Measurements from ENCODE around the gene CHD9NB.
A peak's percentile ranks its signal among the peaks of the same experiment; 100 is the strongest.
"Not testable (repeated sequence)": the region's sequence is repeated elsewhere in the genome, so short reads cannot be mapped to it uniquely, and the experiment has no call there.

The CHD9NB gene

DNA sequence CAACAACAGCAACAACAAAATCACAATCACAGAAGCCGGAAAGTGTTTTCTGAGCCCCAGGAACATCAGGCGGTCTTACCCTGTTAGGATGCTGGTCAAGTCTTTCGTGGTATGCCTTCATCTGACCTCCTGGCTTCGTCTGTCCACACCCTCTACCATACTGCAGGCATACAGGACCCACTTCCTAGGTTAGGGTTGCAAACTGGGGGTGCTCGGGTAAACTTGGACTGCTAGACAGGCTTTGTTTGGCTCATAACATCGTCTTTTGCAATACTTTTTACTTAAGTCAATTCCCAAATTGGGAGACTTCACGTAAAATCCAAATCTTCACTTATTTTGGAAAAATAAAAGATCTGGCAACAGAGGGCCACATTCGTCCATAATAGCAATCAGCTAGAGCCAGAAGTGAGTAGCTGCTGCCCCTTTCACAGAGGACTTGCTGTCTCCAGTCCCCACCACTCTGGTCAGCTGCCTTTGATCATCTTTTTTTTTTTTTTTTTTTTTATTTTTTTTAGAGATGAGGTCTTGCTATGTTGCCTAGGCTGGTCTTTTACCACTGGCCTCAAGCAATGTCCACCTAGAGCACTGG lies 32.1 kb upstream of the CHD9NB start:
- no peak for DNase-seq (ENCODE audit: low read depth)
- no peak overlapping the region for H3K4me3 ChIP-seq (ENCODE audit: low read depth, low read length)

GRCh38 chr16:53084141-53084541 lies 31.4 kb upstream of the CHD9NB start:
- no peak overlapping the region for H3K4me3 ChIP-seq (ENCODE audit: low read depth, low read length)
- no peak for DNase-seq (ENCODE audit: low read depth)

GRCh38 chr16:53083119-53083518 lies 30.4 kb upstream of the CHD9NB start:
- no peak overlapping the region for H3K4me3 ChIP-seq (ENCODE audit: low read depth, low read length)
- DNase-seq (ENCODE audit: low read depth), result no peak

GRCh38 chr16:53082509-53082908 lies 29.8 kb upstream of the CHD9NB start:
- no peak for DNase-seq (ENCODE audit: low read depth)
- no peak overlapping the region for H3K4me3 ChIP-seq (ENCODE audit: low read depth, low read length)

GRCh38 chr16:53081686-53082407 lies 29.1 kb upstream of the CHD9NB start:
- DNase-seq (ENCODE audit: low read depth), result no peak
- no peak overlapping the region for H3K4me3 ChIP-seq (ENCODE audit: low read depth, low read length)

- DNase-seq (ENCODE audit: low read depth), result no peak
- no peak overlapping the region for H3K4me3 ChIP-seq (ENCODE audit: low read depth, low read length)
Measured at GRCh38 chr16:53081032-53081424, 28.3 kb upstream of the CHD9NB start.

GRCh38 chr16:53080345-53081031 lies 27.8 kb upstream of the CHD9NB start:
- DNase-seq (ENCODE audit: low read depth), result peak; percentile 81
- H3K4me3 ChIP-seq (ENCODE audit: low read depth, low read length), result peak overlapping the region; percentile 5

DNA sequence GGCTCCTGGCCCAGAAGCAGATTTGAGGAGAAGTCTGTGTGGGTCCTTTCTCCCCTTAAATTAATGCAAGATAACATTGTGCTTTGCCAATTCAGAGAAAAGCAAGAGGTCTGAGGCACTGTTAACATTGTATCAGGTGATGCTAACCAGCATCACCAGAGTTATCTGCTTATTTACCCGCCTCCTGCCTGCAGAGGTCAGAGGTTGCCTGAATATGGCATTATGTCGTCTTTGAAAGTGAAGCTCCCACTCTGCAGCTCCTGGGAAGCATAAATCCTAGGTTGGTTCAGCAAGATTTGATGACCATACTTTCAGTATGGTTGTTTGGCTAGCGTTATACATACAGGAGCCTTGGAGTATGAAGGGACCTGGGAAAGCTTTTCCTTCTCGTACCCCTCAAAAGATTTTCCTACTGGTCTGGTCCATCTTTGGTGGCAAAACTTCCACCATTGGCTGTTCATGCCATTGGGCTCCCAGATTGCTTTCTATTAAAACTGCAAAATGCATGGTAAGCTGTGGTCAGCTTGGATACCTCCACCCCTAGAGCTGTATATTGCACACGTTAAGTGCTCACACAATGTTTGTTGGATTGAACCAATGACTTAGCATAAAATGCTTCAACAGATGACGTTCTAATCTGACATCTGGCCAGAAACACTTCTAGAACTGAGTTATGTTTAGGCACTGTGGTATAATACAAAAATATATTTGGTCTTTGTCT lies 26.2 kb upstream of the CHD9NB start:
- no peak for DNase-seq (ENCODE audit: low read depth)
- H3K4me3 ChIP-seq (ENCODE audit: low read depth, low read length), result no peak overlapping the region

GRCh38 chr16:53078247-53078646 lies 25.6 kb upstream of the CHD9NB start:
- DNase-seq (ENCODE audit: low read depth), result no peak
- no peak overlapping the region for H3K4me3 ChIP-seq (ENCODE audit: low read depth, low read length)

- DNase-seq (ENCODE audit: low read depth); H3K4me3 ChIP-seq (ENCODE audit: low read depth, low read length): not testable (repeated sequence)
Measured at GRCh38 chr16:53075461-53075860, 22.8 kb upstream of the CHD9NB start.

DNA sequence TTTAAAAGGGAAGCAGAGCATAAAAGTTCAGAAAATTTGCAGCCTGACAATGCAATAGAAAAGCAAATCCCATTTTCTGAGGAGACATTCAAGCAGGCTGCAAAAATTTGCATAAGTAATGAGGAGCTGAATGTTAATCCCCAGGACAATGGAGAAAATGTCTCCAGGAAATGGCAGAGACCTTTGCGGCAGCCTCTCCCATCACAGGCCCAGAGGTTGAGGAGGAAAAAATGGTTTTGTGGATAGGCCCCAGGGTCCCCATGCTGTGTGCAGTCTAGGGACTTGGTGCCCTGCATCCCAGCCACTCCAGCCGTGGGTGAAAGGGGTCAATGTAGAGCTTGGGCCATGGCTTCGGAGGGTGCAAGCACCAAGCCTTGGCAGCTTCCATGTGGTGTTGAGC lies 21.6 kb upstream of the CHD9NB start:
- not testable (repeated sequence) for H3K4me3 ChIP-seq (ENCODE audit: low read depth, low read length); DNase-seq (ENCODE audit: low read depth)

- DNase-seq (ENCODE audit: low read depth), result no peak
Measured at GRCh38 chr16:53073022-53073421, 20.3 kb upstream of the CHD9NB start.

GRCh38 chr16:53071748-53072301 lies 19.1 kb upstream of the CHD9NB start:
- no peak for DNase-seq (ENCODE audit: low read depth)
- H3K4me3 ChIP-seq (ENCODE audit: low read depth, low read length), result no peak overlapping the region

More at GRCh38 chr16:53073022-53073421, 20.3 kb upstream of the CHD9NB start:
- H3K4me3 ChIP-seq (ENCODE audit: low read depth, low read length), result no peak overlapping the region

DNA sequence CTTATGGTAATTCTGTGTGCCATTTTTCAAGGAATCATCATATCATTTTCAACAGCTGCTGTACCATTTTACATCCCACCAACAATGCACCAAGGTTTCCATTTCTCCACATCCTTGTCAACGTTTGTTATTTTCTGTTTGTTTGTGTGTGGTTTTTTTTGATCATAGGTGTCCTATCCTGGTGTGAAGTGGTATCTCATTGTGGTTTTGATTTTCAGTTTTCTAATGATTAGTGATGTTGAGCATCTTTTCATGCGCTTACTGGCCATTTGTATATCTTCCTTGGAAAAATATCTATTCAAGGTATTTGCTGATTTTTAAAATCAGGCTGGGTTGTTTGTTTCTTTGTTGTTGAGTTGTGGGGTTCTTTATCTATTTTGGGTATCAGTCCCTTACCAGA lies 17.1 kb upstream of the CHD9NB start:
- DNase-seq (ENCODE audit: low read depth), result no peak
- H3K4me3 ChIP-seq (ENCODE audit: low read depth, low read length), result no peak overlapping the region

- H3K4me3 ChIP-seq (ENCODE audit: low read depth, low read length), result no peak overlapping the region
- DNase-seq (ENCODE audit: low read depth), result no peak
Measured at GRCh38 chr16:53068423-53068833, 15.7 kb upstream of the CHD9NB start.

GRCh38 chr16:53067675-53068074 lies 15.0 kb upstream of the CHD9NB start:
- DNase-seq (ENCODE audit: low read depth), result no peak
- no peak overlapping the region for H3K4me3 ChIP-seq (ENCODE audit: low read depth, low read length)

DNA sequence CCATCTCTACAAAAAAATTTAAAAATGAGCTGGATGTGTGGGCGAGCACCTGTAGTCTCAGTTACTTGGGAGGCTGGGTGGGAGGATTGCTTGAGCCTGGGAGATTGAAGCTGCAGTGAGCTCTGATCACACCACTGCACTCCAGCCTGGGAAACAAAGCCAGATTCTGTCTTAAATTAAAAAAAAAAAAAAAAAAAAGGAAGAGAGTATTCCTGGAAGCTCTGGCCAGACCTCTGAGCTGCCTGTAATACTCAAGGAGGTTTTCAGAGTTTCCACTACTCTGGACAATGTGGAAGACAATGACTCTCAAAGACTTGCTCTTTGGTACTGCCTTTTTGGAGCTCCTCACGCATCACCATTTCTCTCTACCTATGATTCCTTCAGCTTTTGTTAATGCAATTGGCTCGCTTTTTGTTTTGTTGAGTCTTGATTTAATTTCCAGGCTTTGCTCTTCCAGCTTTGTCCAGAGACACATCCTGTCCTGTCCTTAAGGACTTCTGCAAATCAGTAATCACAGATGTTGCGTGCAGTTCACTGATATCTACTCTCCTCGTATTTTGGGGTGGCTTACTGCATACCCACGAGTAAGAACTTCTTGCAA lies 12.9 kb upstream of the CHD9NB start:
- H3K4me3 ChIP-seq (ENCODE audit: low read depth, low read length), result no peak overlapping the region
- DNase-seq (ENCODE audit: low read depth), result no peak

- no peak overlapping the region for H3K4me3 ChIP-seq (ENCODE audit: low read depth, low read length)
- no peak for DNase-seq (ENCODE audit: low read depth)
Measured at GRCh38 chr16:53064081-53064578, 11.4 kb upstream of the CHD9NB start.

DNA sequence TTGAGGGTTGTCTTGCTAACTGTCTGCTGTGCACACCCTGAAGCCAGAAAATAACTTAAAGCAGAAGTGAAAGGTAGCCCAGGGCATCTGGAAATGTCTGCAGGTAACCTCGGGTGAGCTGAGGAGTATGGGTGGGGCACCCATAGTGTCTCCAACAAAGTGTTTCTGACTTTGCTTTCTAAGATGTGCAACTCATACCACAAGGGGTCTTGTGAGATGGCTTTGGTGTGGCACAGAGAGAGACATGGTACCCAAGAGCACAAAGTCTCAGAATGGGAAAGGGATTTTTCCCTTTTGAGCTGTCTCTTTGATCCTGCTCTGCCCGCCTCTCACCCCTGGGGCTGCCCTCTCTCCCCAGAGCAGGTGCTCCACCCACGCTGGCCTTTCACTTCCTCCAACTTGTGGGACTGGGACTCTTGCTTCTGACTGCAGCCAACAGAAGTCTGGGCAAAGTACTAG lies 9.0 kb upstream of the CHD9NB start:
- no peak overlapping the region for H3K4me3 ChIP-seq (ENCODE audit: low read depth, low read length)
- DNase-seq (ENCODE audit: low read depth), result no peak

Data from skeletal muscle cell (primary cell).